Measurements from ENCODE around the gene DDX5. TPM values are rescaled to one million over a fixed set of nuclear protein-coding genes. Genes with fewer than 3 reads are reported as not detected.
A peak's percentile ranks its signal among the peaks of the same experiment; 100 is the strongest.

The DDX5 gene
- total and polyA plus RNA-seq, 2 of the 13 experiments (the other 11 are each of a cell fraction or from before 2014, with no cell fraction given): 503 to 684 TPM

GRCh38 chr17:64496786-64497564 is 9.1 kb downstream of the DDX5 start, which contains the start of gene POLG2 (continued):
- no peak for TF ChIP-seq ETS1 (CRISPR knock-in tag; IDR thresholded peaks at IDR 0.05)
- TF ChIP-seq MED13 (CRISPR knock-in tag; IDR thresholded peaks at IDR 0.05): no peak
- peak; percentile 72; the same call in 1 of the 2 replicates for TF ChIP-seq ZBTB26 (CRISPR knock-in tag; IDR thresholded peaks at IDR 0.05; ENCODE audit: borderline replicate concordance)
- TF ChIP-seq, protein P1, sequence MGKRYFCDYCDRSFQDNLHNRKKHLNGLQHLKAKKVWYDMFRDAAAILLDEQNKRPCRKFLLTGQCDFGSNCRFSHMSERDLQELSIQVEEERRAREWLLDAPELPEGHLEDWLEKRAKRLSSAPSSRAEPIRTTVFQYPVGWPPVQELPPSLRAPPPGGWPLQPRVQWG (CRISPR knock-in tag; IDR thresholded peaks at IDR 0.05; ENCODE audit: borderline replicate concordance, low read depth): no peak
- 0 out of 2 replicates have a peak, but pooled peaks have one; percentile 78 for TF ChIP-seq ZNF841 (CRISPR knock-in tag; IDR thresholded peaks at IDR 0.05; ENCODE audit: borderline replicate concordance)
- 0 out of 2 replicates have a peak, but pooled peaks have one; percentile 12 for TF ChIP-seq ZNF205 (CRISPR knock-in tag; IDR thresholded peaks at IDR 0.05)
- TF ChIP-seq, protein P2, sequence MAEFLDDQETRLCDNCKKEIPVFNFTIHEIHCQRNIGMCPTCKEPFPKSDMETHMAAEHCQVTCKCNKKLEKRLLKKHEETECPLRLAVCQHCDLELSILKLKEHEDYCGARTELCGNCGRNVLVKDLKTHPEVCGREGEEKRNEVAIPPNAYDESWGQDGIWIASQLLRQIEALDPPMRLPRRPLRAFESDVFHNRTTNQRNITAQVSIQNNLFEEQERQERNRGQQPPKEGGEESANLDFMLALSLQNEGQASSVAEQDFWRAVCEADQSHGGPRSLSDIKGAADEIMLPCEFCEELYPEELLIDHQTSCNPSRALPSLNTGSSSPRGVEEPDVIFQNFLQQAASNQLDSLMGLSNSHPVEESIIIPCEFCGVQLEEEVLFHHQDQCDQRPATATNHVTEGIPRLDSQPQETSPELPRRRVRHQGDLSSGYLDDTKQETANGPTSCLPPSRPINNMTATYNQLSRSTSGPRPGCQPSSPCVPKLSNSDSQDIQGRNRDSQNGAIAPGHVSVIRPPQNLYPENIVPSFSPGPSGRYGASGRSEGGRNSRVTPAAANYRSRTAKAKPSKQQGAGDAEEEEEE (CRISPR knock-in tag; IDR thresholded peaks at IDR 0.05; ENCODE audit: borderline replicate concordance): no peak
- TF ChIP-seq, protein P3, sequence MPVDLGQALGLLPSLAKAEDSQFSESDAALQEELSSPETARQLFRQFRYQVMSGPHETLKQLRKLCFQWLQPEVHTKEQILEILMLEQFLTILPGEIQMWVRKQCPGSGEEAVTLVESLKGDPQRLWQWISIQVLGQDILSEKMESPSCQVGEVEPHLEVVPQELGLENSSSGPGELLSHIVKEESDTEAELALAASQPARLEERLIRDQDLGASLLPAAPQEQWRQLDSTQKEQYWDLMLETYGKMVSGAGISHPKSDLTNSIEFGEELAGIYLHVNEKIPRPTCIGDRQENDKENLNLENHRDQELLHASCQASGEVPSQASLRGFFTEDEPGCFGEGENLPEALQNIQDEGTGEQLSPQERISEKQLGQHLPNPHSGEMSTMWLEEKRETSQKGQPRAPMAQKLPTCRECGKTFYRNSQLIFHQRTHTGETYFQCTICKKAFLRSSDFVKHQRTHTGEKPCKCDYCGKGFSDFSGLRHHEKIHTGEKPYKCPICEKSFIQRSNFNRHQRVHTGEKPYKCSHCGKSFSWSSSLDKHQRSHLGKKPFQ (CRISPR knock-in tag; IDR thresholded peaks at IDR 0.05; ENCODE audit: insufficient replicate concordance): peak; percentile 96
- peak; percentile 71 for TF ChIP-seq ZFY (CRISPR knock-in tag; IDR thresholded peaks at IDR 0.05)
- TF ChIP-seq TRIM22 (IDR thresholded peaks at IDR 0.05): no peak
- TF ChIP-seq TBX3 (IDR thresholded peaks at IDR 0.05; ENCODE audit: borderline replicate concordance): no peak
- TF ChIP-seq ZNF768 (CRISPR knock-in tag; IDR thresholded peaks at IDR 0.05): peak; percentile 71; the same call in 1 of the 2 replicates
- no peak for TF ChIP-seq ZNF562 (CRISPR knock-in tag; IDR thresholded peaks at IDR 0.05; ENCODE audit: borderline replicate concordance)
- 0 out of 2 replicates have a peak, but pooled peaks have one; percentile 14 for TF ChIP-seq ZBTB7B (CRISPR knock-in tag; IDR thresholded peaks at IDR 0.05)
- TF ChIP-seq ZNF24 (IDR thresholded peaks at IDR 0.05): 0 out of 2 replicates have a peak, but pooled peaks have one; percentile 57
- peak; percentile 81; the same call in 1 of the 2 replicates for TF ChIP-seq ZNF431 (CRISPR knock-in tag; IDR thresholded peaks at IDR 0.05; ENCODE audit: borderline replicate concordance, low read depth)
- TF ChIP-seq DMAP1 (CRISPR knock-in tag; IDR thresholded peaks at IDR 0.05): peak; percentile 88; the same call in 1 of the 2 replicates
- TF ChIP-seq CBX2 (IDR thresholded peaks at IDR 0.05; ENCODE audit: low read depth, low read length): no peak
- peak; percentile 53; the same call in 1 of the 2 replicates for TF ChIP-seq CBX2 (CRISPR knock-in tag; IDR thresholded peaks at IDR 0.05; ENCODE audit: low read depth)
- TF ChIP-seq, protein P4, sequence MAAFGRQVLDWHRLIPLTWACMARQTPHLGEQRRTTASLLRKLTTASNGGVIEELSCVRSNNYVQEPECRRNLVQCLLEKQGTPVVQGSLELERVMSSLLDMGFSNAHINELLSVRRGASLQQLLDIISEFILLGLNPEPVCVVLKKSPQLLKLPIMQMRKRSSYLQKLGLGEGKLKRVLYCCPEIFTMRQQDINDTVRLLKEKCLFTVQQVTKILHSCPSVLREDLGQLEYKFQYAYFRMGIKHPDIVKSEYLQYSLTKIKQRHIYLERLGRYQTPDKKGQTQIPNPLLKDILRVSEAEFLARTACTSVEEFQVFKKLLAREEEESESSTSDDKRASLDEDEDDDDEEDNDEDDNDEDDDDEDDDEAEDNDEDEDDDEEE (CRISPR knock-in tag; IDR thresholded peaks at IDR 0.05): peak; percentile 57; the same call in 1 of the 2 replicates

All from HepG2 (cell line).